ENCODE data around the gene TAF1C.
"Not testable (repeated sequence)": the region's sequence is repeated elsewhere in the genome, so short reads cannot be mapped to it uniquely, and the experiment has no call there.

TAF1C gene

GRCh38 chr16:84186685-84187437 lies at the start of gene TAF1C:
TSS of gene TAF1C (minus strand) at chr16:84187057. CDS start at chr16:84184988, 2,069 bp downstream.
- in situ Hi-C loops (cut with HindIII; ENCODE audit: low sequenced_read_pairs) = no loop called here

DNA sequence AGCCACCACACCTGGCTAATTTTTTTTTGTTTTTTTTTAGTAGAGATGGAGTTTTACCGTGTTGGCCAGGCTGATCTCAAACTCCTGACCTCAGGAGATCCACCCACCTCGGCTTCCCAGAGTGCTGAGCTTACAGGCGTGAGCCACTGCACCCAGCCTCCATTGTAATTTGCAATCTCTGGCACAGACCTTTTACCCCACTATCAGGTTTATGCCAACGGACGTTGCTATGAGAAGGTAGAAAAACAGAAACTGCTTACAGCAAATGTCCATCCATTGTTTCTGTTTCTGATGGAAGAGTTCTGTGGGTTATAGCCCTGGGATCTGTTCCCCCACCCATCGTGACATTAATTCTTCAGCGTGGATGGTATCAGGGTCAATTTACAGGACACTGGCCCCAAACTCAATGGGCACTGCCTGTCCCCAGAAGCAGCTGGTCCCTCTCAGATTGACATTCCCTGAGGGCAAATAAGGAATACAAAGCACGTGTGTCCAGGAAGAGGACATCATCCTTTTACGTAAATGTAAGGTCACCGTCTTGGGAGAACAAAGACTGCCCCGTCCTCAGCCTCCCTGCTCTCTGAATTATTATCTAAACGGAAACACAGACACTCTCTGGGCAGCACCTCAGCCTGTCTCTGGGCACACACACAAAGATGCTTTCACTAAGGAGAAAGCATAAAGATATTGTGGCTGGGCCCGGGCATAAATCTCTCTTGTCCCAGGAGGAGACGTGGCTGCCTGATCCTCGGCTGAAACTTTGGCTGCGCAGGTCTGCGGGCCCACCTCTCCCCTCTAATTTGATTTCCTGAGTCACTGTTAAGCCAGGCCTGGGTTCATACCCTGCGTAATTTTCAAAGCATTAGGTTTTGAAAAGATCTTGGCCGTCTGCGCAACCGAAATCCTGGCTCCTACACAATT lies 47.7 kb upstream of the TAF1C start:
- in situ Hi-C loops (cut with HindIII; ENCODE audit: low sequenced_read_pairs) = loop anchor here (5.0 kb wide), 1 partner anchor 92 kb away; no protein-coding TSS in a partner anchor

DNA sequence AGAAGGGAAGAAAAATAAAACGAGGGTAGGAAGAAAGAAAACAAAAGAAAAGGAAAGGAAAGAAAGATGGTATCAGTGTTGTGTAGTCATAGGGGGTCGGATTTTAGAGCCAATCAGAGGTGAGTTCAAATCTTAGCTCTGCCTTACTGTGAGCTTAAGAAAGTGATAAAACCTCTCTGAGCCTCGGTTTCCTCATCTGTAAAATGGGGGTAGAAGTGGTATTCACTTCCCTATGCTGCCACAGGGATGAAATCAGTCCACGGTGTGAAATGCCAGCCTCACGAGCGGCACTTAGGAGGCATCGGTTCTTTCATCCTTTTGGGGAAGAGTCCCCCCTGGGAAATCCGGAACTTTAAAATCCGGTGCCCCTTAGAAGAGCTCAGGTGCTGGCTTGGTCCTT lies 46.9 kb upstream of the TAF1C start:
- in situ Hi-C loops (cut with HindIII; ENCODE audit: low sequenced_read_pairs) = no loop called here

GRCh38 chr16:84232969-84233368 lies 46.1 kb upstream of the TAF1C start:
- in situ Hi-C loops (cut with HindIII; ENCODE audit: low sequenced_read_pairs) = no loop called here

DNA sequence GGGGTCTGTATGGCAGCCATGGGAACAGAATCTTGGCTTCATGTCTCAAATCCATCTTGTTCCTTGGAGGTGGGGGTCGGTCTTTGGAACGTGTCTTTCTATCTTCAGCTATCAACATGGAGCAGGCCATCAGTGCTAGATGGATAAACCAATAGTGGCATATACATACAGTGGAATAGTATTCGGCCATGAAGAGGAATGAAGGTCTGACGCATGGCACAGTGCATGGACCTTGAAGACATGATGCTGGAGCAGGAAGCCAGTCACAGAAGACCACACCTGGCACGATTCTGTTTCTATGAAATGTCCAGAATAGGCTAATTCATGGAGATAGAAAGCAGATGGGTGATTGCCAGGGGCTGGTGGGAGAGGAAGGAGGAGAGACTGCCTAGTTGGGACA lies 45.2 kb upstream of the TAF1C start:
- in situ Hi-C loops (cut with HindIII; ENCODE audit: low sequenced_read_pairs) = no loop called here

GRCh38 chr16:84229471-84229870 lies 42.6 kb upstream of the TAF1C start:
- in situ Hi-C loops (cut with HindIII; ENCODE audit: low sequenced_read_pairs) = no loop called here

GRCh38 chr16:84228256-84228838 lies 41.5 kb upstream of the TAF1C start:
- in situ Hi-C loops (cut with HindIII; ENCODE audit: low sequenced_read_pairs) = no loop called here

DNA sequence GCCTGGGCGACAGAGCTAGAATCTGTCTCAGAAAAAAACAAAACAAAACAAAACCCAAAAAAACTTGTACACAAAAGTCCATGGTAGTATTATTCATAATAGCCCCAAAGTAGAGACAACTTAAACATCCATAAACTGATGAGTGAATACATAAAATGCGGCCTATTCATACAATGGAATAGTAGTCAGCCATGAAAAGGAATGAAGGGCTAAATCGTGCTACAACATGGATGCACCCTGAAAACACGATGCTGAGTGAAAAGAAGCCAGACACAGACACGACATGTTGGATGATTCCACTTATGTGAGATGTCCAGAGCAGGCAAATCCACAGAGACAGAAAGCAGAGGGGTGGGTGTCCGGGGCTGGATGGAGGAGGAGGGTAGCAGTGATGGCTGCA lies 40.7 kb upstream of the TAF1C start:
- in situ Hi-C loops (cut with HindIII; ENCODE audit: low sequenced_read_pairs) = no loop called here

DNA sequence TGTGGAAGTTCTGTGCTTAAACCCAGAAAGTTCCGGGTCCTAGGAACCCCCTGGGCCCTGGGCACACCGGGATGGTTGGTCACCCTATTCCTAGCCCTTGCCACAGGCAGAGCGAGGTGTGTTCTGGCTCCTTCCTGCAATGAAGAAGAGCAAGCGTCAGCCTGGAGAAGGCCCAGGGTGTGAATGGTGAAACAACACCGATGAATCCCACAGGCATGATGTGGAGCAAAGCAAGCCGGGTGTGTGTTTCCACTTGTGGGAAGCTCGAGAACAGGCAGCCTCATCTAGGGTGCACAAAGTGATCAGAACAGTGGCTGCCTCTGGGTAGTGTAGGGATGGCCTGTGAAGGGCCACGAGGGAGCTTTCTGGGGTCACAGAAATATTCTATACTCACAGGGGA lies 39.2 kb upstream of the TAF1C start:
- in situ Hi-C loops (cut with HindIII; ENCODE audit: low sequenced_read_pairs) = no loop called here

DNA sequence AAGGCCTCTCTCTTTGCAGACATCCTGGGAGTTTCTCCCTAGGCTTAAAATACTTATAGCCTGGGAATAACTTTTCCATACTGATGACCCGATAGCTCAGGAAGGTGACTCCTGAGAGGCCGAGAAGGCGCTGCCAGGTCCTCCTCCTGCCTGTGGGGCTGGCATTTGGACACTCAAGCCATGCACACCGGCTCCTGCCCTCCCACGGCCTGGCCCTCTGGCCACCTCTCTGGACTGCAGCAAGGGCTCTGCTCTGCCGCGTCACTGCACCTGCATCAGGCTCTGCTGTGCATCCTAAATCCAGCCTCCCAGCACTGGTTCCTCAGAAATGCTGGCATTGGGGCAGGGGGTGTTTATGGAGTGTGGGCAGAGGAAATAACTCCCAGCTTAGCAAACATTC lies 38.7 kb upstream of the TAF1C start:
- in situ Hi-C loops (cut with HindIII; ENCODE audit: low sequenced_read_pairs) = no loop called here

DNA sequence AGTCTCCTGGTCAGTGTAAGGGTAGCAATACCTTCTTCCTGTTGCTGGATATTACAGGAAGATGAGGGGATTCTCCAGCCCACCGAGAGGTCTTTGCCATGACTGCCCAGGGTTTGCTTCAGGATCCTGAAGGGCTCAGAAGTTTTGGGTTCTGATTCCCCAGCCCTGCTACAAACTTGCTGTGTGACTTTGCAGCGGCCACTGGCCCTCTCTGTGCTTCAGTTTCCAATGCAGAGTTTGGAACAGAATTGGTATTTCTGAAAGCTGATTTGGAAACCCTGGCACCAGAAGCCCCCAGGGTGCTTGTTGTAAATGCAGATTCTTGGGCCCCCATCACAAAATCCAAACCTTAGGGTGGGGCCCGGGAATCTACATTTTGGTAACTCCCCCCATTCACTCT lies 38.3 kb upstream of the TAF1C start:
- in situ Hi-C loops (cut with HindIII; ENCODE audit: low sequenced_read_pairs) = no loop called here

GRCh38 chr16:84224554-84224953 lies 37.7 kb upstream of the TAF1C start:
- in situ Hi-C loops (cut with HindIII; ENCODE audit: low sequenced_read_pairs) = no loop called here

- in situ Hi-C loops (cut with HindIII; ENCODE audit: low sequenced_read_pairs) = no loop called here
These were observed 36.6 kb upstream of the TAF1C start for GRCh38 chr16:84223456-84223855.

GRCh38 chr16:84220851-84221250 lies 34.0 kb upstream of the TAF1C start:
- in situ Hi-C loops (cut with HindIII; ENCODE audit: low sequenced_read_pairs) = no loop called here

DNA sequence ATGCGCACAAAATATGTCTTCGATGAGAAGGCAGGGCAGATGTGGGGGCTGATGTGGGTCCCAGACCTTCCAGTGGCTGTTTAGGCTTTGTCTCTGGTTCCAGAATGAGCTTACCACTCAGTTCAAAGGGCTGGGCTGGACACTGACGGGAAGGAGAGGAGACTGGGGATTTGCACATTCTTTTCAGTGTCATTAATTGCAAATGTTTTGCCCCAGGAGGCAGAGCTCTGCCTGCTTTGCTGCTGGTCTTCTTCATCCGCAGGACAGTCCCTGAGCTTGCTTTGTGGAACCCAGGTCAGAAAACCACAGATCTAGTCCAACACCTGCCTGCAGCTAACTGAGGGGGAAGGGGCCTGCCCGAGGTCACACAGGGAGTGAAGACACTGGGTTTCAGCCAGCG lies 32.1 kb upstream of the TAF1C start:
- in situ Hi-C loops (cut with HindIII; ENCODE audit: low sequenced_read_pairs) = no loop called here

GRCh38 chr16:84218176-84218823 lies 31.4 kb upstream of the TAF1C start:
- in situ Hi-C loops (cut with HindIII; ENCODE audit: low sequenced_read_pairs) = no loop called here

DNA sequence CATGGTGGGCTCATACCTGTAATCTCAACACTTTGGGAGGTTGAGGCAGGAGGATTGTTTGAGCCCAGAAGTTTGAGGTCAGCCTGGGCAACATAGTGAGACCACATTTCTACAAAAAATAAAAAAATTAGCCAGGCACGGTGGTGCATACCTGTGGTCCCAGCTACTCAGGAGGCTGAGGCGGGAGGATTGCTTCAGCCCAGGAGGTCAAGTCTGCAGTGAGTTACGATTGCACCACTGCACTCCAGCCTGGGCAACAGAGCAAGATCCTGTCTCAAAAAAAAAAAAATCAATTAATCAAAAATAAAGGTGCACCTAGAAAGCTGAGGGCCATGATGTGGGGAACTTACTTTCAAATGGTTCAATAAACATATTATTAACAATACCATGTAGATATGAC lies 29.3 kb upstream of the TAF1C start:
- in situ Hi-C loops (cut with HindIII; ENCODE audit: low sequenced_read_pairs) = not testable (repeated sequence)

DNA sequence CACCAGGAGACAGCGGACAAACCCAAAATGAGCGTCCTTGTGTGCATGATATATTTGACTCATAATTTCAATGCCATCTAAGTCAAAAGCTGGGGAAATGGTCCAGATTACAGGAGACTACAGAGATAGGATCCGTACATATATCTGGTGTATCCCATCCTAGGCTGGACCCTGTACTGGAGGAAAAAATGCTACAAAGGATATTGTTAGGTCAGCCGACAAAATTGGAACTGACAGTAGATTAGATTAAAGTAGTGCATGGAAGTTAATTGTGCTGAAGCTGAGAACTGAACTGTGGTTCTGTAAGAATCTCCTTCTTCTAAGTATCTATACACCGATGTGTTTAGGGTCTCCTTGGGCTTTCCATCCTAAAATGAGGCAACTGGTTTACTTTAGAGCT lies 28.7 kb upstream of the TAF1C start:
- in situ Hi-C loops (cut with HindIII; ENCODE audit: low sequenced_read_pairs) = no loop called here

DNA sequence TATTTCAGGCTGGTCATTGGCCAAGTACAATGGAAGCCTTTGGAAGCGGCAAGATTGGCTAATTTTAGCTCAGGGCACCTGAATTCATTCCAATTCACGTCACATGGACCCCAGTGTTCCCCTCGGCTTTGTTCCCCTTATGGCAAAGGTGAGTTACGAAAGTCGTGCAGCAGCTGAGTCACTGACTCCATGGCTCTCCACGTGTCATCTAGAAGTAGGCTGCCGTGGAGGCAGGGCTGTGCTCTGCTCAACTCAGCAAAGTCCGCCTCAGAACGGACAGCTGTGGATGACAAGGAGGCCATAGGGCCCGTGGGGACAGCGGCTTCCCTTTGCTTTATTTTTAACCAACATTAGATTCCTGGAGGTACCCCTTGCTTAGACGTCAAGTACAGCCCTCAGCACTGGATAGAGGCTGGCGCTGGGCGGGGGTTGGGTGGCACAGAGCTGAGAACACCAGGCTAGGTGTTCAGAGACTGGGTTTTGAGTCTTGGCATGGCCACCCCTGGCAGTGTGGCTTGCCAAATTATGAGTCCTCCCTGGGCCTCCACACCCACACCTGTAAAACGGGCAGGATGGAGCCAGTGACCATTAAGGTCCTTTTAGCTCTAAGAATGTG lies 27.7 kb upstream of the TAF1C start:
- in situ Hi-C loops (cut with HindIII; ENCODE audit: low sequenced_read_pairs) = no loop called here

- in situ Hi-C loops (cut with HindIII; ENCODE audit: low sequenced_read_pairs) = no loop called here
These were observed 25.8 kb upstream of the TAF1C start for GRCh38 chr16:84212631-84213030.

- in situ Hi-C loops (cut with HindIII; ENCODE audit: low sequenced_read_pairs) = no loop called here
These were observed 25.3 kb upstream of the TAF1C start for GRCh38 chr16:84212154-84212553.
